Tibial nerve (tissue), 3 donors: ENCODE results near the gene MLST8.

Experiments used
- CTCF ChIP-seq, 5 experiments: fragments of 200-600 bp in 3 of 5; fragments of 450-650 bp in 2 of 5; sonication (generic) in 3 of 5; IDR thresholded peaks; one replicate each; pipeline ENCODE4 v1.5.1; 2016 to 2019; ENCODE audit warnings: antibody characterized with exemption in 5 of 5, mild to moderate bottlenecking in 3 of 5, moderate library complexity in 2 of 5
- POLR2A ChIP-seq, 2 donors: fragments of 450-650 bp; IDR thresholded peaks; one replicate each; pipeline ENCODE4 v1.6.1; 2017; ENCODE audit warnings: antibody characterized with exemption in 2 of 2, mild to moderate bottlenecking in 2 of 2, moderate library complexity in 2 of 2

- TF ChIP-seq POLR2A (IDR thresholded peaks at IDR 0.05) (no peak), CTCF (IDR thresholded peaks at IDR 0.05) (no peak)
These were observed 32.4 kb upstream of the MLST8 start for GRCh38 chr16:2172688-2173335.
